T-helper 2 cell treated with Interferon-gamma antibody and Interleukin-4, amounts not matched to agents 100 ng/mL and 5 ng/mL, for 36 hours (primary cell): ENCODE data around the gene DDR2. TPM values are rescaled to one million over a fixed set of nuclear protein-coding genes. Genes with fewer than 3 reads are reported as not detected.

Source experiments
- intact Hi-C: fragments of 100-400 bp; cut with micrococcal nuclease; formaldehyde crosslinking; loops from one replicate; pipeline ENCODE4 v1.15.1; 2023
- total RNA-seq: library from RNA; stranded (reverse); gene quantifications from 2 replicates; pipeline ENCODE4 v1.2.3, GENCODE V29; 2022

The DDR2 gene
- total RNA-seq, 1 donor from 2014 or later = 0.11 TPM

- intact Hi-C loops = no loop called here
Measured at GRCh38 chr1:162670928-162671663, 38.8 kb downstream of the DDR2 start.

DNA sequence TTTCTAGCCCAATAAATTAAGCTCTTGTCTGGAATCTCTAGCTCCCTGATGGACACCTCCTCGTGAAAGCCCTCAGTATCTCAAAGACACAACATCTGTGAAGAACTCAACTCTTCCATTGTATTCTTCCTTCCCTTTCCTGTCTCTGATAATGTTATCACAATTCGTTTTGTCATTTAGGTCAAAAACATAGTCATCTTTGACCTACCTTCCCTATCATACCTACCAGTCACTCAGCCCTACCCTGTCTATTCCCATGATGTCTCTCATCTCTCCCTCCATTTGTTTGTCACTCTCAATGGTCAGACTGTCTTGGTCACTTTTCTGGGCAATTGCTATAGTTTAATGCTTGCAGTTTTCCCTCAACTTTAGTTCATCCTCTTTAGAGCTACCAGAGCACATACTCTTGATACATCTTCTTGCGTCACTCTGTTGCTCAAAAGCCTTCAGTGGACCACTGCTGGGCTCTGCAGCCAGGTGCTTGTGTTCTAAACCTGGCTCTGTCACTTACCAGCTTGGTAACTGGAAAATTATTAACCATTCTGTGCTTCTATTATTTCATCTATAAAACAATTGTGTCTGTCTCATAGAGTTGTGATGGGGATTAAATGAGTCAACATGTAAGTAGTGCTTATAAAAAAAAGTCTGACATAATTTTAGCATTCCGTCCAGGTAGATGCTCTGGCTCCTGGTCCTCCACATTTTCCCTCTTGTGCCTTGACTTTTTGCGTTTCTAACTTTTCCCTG is 39.6 kb downstream of the DDR2 start:
- intact Hi-C loops = no loop called here

- intact Hi-C loops = no loop called here
Measured at GRCh38 chr1:162672622-162673260, 40.5 kb downstream of the DDR2 start.

- intact Hi-C loops = no loop called here
Measured at GRCh38 chr1:162674034-162674608, 41.9 kb downstream of the DDR2 start.

GRCh38 chr1:162676087-162676486 is 43.8 kb downstream of the DDR2 start:
- intact Hi-C loops = no loop called here

GRCh38 chr1:162676750-162677149 is 44.5 kb downstream of the DDR2 start:
- intact Hi-C loops = no loop called here

GRCh38 chr1:162677607-162678371 is 45.5 kb downstream of the DDR2 start:
- intact Hi-C loops = no loop called here

DNA sequence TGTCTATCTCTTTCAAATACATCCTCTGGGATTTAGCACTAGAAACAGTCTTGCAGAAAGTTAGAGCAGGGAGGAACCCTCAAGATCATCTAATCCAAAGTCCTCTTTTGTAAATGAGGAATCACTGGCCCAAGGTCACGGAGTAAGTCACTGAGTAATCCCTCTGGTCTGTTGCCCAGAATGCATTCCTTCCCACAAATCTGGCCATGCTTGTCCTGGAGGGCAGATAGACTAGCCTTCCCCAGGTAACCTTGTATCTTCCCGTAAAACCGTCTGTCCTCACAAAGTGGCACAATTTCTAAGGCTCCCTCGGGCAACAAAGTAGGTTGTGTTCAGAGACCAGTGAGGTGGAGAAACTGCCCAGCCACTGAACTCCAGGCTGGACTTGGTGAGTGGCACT is 46.2 kb downstream of the DDR2 start:
- intact Hi-C loops = no loop called here

- intact Hi-C loops = no loop called here
Measured at GRCh38 chr1:162679298-162679697, 47.0 kb downstream of the DDR2 start.

GRCh38 chr1:162680419-162681121 is 48.3 kb downstream of the DDR2 start:
- intact Hi-C loops = no loop called here

- intact Hi-C loops = no loop called here
Measured at GRCh38 chr1:162681122-162681436, 48.8 kb downstream of the DDR2 start.

DNA sequence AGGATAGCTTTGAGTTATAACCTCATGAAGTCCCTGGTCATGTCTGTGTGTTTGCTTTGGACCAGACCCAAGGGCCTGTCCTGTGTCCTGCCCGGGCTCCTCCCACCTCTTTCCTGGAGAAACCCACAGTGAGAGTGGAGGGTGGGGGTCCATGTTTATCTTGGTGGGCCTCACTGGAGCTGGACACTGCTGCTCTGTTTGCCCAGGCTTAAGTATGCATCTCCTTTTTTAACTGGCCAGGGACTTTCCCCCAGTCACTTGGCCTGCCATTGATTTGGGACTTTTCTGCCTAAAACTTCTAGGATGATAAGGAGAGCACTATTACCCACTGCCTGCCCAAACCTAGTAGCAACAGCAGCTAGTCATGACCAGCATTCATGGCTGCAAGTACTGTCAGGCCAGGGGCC is 49.8 kb downstream of the DDR2 start:
- intact Hi-C loops = no loop called here

GRCh38 chr1:162687870-162688269 is 55.6 kb downstream of the DDR2 start:
- intact Hi-C loops = no loop called here

DNA sequence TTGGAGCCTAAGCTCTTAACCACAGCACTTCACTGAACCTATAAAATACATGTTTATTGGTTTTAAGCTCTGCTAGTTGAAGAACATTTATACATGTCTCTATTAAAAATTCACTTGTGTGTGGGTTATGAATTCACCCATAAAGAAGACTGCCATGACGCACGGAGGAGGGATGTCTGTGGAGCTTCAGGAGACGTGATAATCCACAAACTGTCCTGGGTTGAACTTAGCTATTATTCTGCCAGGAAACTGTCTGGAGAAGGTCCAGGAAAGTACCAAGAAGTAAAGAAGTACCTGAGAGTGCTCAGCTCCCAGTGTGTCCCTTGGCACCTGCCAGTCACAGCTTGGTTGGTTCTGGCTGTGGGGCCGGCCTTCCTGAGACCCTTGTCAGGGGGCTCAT is 56.3 kb downstream of the DDR2 start:
- intact Hi-C loops = no loop called here

- intact Hi-C loops = no loop called here
Measured at GRCh38 chr1:162688931-162689330, 56.7 kb downstream of the DDR2 start.

DNA sequence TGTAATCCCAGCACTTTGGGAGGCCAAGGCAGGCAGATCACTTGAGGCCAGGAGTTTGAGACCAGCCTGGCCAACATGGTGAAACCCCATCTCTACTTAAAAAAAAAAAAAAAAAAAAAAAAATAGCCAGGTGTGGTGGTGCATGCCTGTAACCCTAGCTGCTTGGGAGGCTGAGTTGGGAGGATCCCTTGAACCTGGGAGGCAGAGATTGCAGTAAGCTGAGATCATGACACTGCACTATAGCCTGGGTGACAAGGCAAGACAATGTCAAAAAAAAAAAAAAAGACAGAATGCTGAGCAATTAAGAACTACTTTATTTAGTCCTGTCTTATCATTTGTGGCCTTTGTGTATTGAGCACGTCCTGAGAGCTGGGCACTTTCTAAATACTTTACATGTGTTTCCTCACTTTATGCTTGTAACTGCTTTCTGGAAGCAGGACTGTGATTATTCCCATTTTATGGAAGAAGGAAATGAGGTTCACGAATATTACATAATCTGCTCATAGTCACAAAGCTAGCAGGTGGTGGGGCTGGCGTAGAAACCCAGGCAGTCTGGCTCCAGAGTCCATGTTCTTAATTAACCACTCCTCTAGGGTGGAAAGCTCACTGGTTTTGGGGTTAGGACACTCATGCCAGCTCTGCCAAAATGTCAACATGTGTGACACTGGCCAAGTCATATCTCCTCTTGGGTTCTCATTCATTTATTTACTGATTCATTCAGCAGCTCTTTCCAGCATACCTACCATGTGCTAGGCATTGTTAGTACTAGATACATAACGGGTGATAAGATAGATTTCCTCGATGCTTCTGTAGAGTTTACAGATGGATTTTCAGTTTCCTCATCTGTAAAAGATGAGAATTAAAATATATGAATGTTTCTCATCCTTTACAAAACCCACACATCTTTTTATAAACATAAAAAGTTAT is 57.7 kb downstream of the DDR2 start:
- intact Hi-C loops = no loop called here

GRCh38 chr1:162690672-162691434 is 58.6 kb downstream of the DDR2 start:
- intact Hi-C loops = no loop called here

- intact Hi-C loops = no loop called here
Measured at GRCh38 chr1:162691999-162692575, 59.8 kb downstream of the DDR2 start.

DNA sequence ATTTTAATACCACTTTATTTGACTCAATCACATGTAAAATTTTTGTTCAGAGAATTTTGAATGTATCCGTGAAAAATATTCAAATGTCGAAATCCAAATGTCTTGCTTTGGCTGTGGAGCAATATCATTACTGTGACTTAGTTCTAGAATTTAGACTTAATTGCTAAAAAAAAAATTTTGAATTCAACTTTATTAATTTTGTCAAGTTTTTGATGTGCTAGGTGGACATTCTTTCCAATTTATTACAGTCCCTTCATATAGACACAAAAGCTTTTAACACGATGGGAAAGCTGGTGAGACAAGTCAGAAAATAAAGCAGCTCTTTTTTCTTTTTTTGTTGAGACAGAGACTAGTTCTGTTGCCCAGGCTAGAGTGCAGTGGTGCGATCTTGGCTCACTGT is 62.6 kb downstream of the DDR2 start:
- intact Hi-C loops = no loop called here
